ENCODE data around the gene LCP1.

Gene LCP1

GRCh38 chr13:46103037-46103436 lies 78.9 kb downstream of the LCP1 start:
- DNase-seq (ENCODE audit: low read depth in 2 of 3, low spot score in 1 of 3): no peak

GRCh38 chr13:46102255-46102605 lies 79.7 kb downstream of the LCP1 start:
- no peak for DNase-seq (ENCODE audit: low read depth in 2 of 3, low spot score in 1 of 3)

- no peak for DNase-seq (ENCODE audit: low read depth in 2 of 3, low spot score in 1 of 3)
Observed at GRCh38 chr13:46101484-46102254, 80.3 kb downstream of the LCP1 start.

- DNase-seq (ENCODE audit: low read depth in 2 of 3, low spot score in 1 of 3): no peak
Observed at GRCh38 chr13:46101002-46101401, 81.0 kb downstream of the LCP1 start.

- DNase-seq (ENCODE audit: low read depth in 2 of 3, low spot score in 1 of 3): no peak
Observed at GRCh38 chr13:46100191-46100815, 81.7 kb downstream of the LCP1 start.

GRCh38 chr13:46097663-46098062 lies 84.3 kb downstream of the LCP1 start:
- no peak for DNase-seq (ENCODE audit: low read depth in 2 of 3, low spot score in 1 of 3)

- DNase-seq (ENCODE audit: low read depth in 2 of 3, low spot score in 1 of 3): no peak
Observed at GRCh38 chr13:46097015-46097414, 85.0 kb downstream of the LCP1 start.

- DNase-seq (ENCODE audit: low read depth in 2 of 3, low spot score in 1 of 3): no peak
Observed at GRCh38 chr13:46094478-46094877, 87.5 kb downstream of the LCP1 start.

GRCh38 chr13:46088821-46089562 lies 93.0 kb downstream of the LCP1 start:
- no peak for DNase-seq (ENCODE audit: low read depth in 2 of 3, low spot score in 1 of 3)

GRCh38 chr13:46087481-46087880 lies 94.5 kb downstream of the LCP1 start:
- DNase-seq (ENCODE audit: low read depth in 2 of 3, low spot score in 1 of 3): no peak

- no peak for DNase-seq (ENCODE audit: low read depth in 2 of 3, low spot score in 1 of 3)
Observed at GRCh38 chr13:46086985-46087384, 95.0 kb downstream of the LCP1 start.

- no peak for DNase-seq (ENCODE audit: low read depth in 2 of 3, low spot score in 1 of 3)
Observed at GRCh38 chr13:46086421-46086922, 95.5 kb downstream of the LCP1 start.

GRCh38 chr13:46085737-46086136 lies 96.2 kb downstream of the LCP1 start:
- DNase-seq (ENCODE audit: low read depth in 2 of 3, low spot score in 1 of 3): no peak

GRCh38 chr13:46082324-46082723 lies 99.7 kb downstream of the LCP1 start:
- DNase-seq (ENCODE audit: low read depth in 2 of 3, low spot score in 1 of 3): no peak

- no peak for DNase-seq (ENCODE audit: low read depth in 2 of 3, low spot score in 1 of 3)
Observed at GRCh38 chr13:46079770-46080169, 102.2 kb downstream of the LCP1 start.

GRCh38 chr13:46077265-46077664 lies 104.7 kb downstream of the LCP1 start:
- DNase-seq (ENCODE audit: low read depth in 2 of 3, low spot score in 1 of 3): no peak

GRCh38 chr13:46076827-46077226 lies 105.2 kb downstream of the LCP1 start:
- DNase-seq (ENCODE audit: low read depth in 2 of 3, low spot score in 1 of 3): no peak

Data from stimulated activated CD4-positive, alpha-beta T cell treated with anti-CD3 and anti-CD28 coated beads, Interleukin-12 subunit alpha, Interleukin-12 subunit beta, amount 100 ng/mL, for 48 hours (primary cell).